IgD-negative memory B cell (primary cell): ENCODE results near the gene INTS2. TPM values are rescaled to one million over a fixed set of nuclear protein-coding genes. Genes with fewer than 3 reads are reported as not detected.
"Not testable (repeated sequence)": the region's sequence is repeated elsewhere in the genome, so short reads cannot be mapped to it uniquely, and the experiment has no call there.

Experiments used
- H3K27ac Mint-ChIP-seq, 3 donors: one replicate each; pipeline ENCODE4 v1.8.0; 2020 to 2022; ENCODE audit warnings: mild to moderate bottlenecking in 3 of 3, mixed read lengths in 3 of 3, moderate library complexity in 1 of 3
- H3K27me3 Mint-ChIP-seq: one replicate; pipeline ENCODE4 v1.8.0; 2021; ENCODE audit warnings: mixed read lengths
- H3K36me3 Mint-ChIP-seq: one replicate; pipeline ENCODE4 v1.8.0; 2020; ENCODE audit warnings: mild to moderate bottlenecking, mixed read lengths
- H3K4me1 Mint-ChIP-seq, 3 donors: one replicate each; pipeline ENCODE4 v1.8.0; 2020 to 2022; ENCODE audit warnings: mixed read lengths in 3 of 3, mild to moderate bottlenecking in 1 of 3
- H3K4me3 Mint-ChIP-seq, 4 donors: one replicate each; pipeline ENCODE4 v1.8.0; 2020 to 2022; ENCODE audit warnings: mild to moderate bottlenecking in 4 of 4, mixed read lengths in 4 of 4, moderate library complexity in 3 of 4
- H3K9me3 Mint-ChIP-seq, 3 donors: one replicate each; pipeline ENCODE4 v1.8.0; 2020 to 2021; ENCODE audit warnings: mixed read lengths in 3 of 3, mild to moderate bottlenecking in 1 of 3
- polyA plus RNA-seq: library from polyadenylated mRNA; unstranded; fragments of 300-500 nt; fragmentation: Illumina TruSeq; gene quantifications from one replicate; pipeline ENCODE4 v1.2.3, GENCODE V29; 2021

Gene INTS2
- polyA plus RNA-seq, 1 donor from 2014 or later = 2.9 TPM

DNA sequence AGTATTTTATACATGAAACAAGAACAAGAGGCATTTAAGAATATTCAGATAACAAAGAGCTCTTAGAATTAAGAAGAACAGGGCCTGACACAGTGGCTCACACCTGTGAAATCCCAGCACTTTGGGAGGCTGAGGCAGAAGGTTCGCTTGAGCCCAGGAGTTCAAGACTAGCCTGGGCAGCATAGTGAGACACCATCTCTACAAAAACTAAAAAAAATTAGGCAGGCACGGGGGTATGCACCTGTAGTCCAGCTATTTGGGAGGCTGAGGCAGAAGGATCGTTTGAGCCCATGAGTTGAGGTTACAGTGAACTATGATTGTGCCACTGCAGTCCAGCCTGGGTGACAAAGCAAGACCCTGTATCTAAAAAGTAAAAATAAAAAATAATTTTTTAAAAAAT lies 52.0 kb downstream of the INTS2 start:
- Mint-ChIP-seq H3K36me3 (no peaks in the 10 kb centered on the region), H3K4me1 (no peaks in the 10 kb centered on the region), H3K9me3 (no peaks in the 10 kb centered on the region), H3K27ac (no peak overlapping the region), H3K27me3 (no peaks in the 10 kb centered on the region), H3K4me3 (no peak overlapping the region)

DNA sequence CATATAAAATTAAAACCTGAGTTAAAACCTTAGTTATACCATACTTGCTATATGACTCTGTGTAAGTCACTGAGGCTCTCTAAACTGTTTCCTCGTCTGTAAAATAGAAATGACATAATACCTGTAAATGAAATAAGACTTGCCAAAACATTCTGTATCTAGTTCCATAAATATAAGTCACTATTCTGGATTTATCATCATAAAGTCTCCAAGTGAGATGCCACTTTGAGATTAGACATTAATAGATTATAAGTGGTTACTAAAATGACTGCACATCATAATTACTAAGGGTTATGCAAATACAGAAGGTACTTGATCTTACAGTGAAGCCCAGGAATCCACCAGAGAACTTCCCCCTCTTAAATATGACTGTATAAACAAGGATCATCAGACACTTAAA lies 52.5 kb downstream of the INTS2 start:
- no peak overlapping the region for H3K4me3 Mint-ChIP-seq
- H3K36me3 Mint-ChIP-seq = no peaks in the 10 kb centered on the region
- no peaks in the 10 kb centered on the region for H3K4me1 Mint-ChIP-seq
- no peak overlapping the region for H3K27ac Mint-ChIP-seq
- no peaks in the 10 kb centered on the region for H3K9me3 Mint-ChIP-seq
- H3K27me3 Mint-ChIP-seq = no peaks in the 10 kb centered on the region

DNA sequence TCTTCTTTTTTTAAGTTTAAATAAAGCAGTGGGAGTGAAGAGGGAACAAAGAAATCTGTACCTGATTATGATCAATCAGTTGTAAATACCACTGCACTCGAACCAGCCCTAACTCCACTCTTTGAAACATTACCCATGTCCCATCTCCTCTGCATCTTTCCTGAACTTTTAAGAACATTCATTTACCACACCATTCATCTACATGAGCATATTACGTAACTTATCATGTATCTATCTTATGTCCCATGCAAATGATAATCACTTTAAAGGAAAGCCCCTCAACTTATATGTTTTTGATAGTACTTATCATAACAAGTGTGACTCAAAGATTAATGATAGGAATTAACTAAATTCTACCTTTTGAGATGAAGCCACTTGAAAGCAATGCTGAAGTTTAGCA lies 53.7 kb downstream of the INTS2 start:
- no peak overlapping the region for H3K4me3 Mint-ChIP-seq
- H3K27me3 Mint-ChIP-seq = no peaks in the 10 kb centered on the region
- no peaks in the 10 kb centered on the region for H3K9me3 Mint-ChIP-seq
- H3K4me1 Mint-ChIP-seq = no peaks in the 10 kb centered on the region
- H3K27ac Mint-ChIP-seq = no peak overlapping the region
- H3K36me3 Mint-ChIP-seq = no peaks in the 10 kb centered on the region

DNA sequence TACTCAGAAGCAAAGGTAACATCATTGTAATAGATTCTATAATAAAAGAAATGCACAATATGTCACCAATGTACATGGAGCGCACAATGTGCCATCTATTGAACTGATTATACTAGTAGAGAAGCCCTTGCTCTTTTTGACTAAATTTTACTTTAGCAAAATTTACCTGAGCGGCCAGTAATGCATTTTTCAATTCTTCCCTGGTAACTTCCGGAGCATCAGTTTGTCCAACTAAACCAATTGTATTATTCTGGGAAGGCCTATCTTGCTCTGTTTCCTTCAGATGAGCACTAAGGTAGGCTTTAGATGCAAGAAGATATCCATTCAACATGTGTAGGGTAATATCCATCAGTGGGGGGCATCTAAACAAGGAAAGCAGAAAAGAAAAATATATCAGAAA lies 55.7 kb downstream of the INTS2 start:
- H3K27me3 Mint-ChIP-seq = no peaks in the 10 kb centered on the region
- H3K9me3 Mint-ChIP-seq = no peaks in the 10 kb centered on the region
- H3K4me3 Mint-ChIP-seq = no peak overlapping the region
- no peaks in the 10 kb centered on the region for H3K4me1 Mint-ChIP-seq
- no peak overlapping the region for H3K27ac Mint-ChIP-seq
- H3K36me3 Mint-ChIP-seq = no peaks in the 10 kb centered on the region

DNA sequence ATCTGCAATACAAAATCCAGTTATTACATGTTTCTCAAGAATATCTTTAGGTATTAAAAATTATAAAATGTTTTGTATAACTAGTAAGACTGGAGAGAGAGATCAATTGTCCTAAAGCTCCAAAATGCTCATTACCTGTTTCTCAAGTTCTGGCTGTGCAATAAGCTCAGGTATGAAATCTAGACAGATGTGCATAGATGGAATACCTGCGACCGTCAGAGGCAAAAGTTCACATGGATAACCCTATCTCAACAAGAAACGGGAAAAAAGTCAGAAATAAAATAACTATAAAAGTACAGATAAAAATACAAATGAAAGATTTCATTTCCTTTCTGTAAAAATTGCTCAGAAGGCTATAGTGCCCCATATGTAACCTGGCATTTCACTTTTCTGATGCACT lies 58.6 kb downstream of the INTS2 start:
- Mint-ChIP-seq H3K27ac (no peak overlapping the region), H3K36me3 (no peaks in the 10 kb centered on the region), H3K4me3 (no peak overlapping the region), H3K4me1 (peaks cover 0 to 4% (median 2%) of the 10 kb centered on the region in 3 donors), H3K27me3 (no peaks in the 10 kb centered on the region), H3K9me3 (no peaks in the 10 kb centered on the region)

GRCh38 chr17:61868074-61868473 lies 59.7 kb downstream of the INTS2 start:
- Mint-ChIP-seq H3K9me3 (no peaks in the 10 kb centered on the region), H3K27ac (no peak overlapping the region), H3K4me1 (peaks cover 5 to 15% (median 8%) of the 10 kb centered on the region in 3 donors), H3K27me3 (no peaks in the 10 kb centered on the region), H3K36me3 (no peaks in the 10 kb centered on the region), H3K4me3 (no peak overlapping the region)

- peaks cover 12 to 25% (median 13%) of the 10 kb centered on the region in 3 donors for H3K4me1 Mint-ChIP-seq
- peak overlapping the region in 1 of 3 donors; percentile 89 for H3K27ac Mint-ChIP-seq
- H3K36me3 Mint-ChIP-seq = no peaks in the 10 kb centered on the region
- peak overlapping the region in 2 of 4 donors; percentile 49 to 62 for H3K4me3 Mint-ChIP-seq
- no peaks in the 10 kb centered on the region for H3K9me3 Mint-ChIP-seq
- no peaks in the 10 kb centered on the region for H3K27me3 Mint-ChIP-seq
Observed at GRCh38 chr17:61867033-61867432, 60.7 kb downstream of the INTS2 start.

DNA sequence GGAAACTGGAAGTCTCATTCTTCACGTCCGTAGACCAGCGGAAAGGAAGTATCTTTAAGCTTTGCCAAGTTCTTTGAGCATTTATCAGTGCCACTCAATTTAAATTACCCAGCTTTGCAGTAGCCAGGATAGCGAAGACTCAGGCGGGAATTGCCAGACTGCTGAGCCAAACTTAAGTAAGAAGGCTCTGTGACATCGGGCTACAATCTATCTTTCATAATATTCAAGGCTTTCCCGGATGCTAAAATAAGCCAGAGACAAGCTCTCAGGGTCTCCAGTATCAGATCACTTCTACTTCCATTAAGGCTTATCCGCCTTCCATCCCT lies 64.0 kb downstream of the INTS2 start:
- Mint-ChIP-seq H3K27ac (peak overlapping the region; percentile 83 to 94 (median 91)), H3K9me3 (no peaks in the 10 kb centered on the region), H3K36me3 (no peaks in the 10 kb centered on the region), H3K4me3 (peak overlapping the region; percentile 93 to 100 (median 98)), H3K27me3 (no peaks in the 10 kb centered on the region), H3K4me1 (peaks cover 13 to 32% (median 25%) of the 10 kb centered on the region in 3 donors)

DNA sequence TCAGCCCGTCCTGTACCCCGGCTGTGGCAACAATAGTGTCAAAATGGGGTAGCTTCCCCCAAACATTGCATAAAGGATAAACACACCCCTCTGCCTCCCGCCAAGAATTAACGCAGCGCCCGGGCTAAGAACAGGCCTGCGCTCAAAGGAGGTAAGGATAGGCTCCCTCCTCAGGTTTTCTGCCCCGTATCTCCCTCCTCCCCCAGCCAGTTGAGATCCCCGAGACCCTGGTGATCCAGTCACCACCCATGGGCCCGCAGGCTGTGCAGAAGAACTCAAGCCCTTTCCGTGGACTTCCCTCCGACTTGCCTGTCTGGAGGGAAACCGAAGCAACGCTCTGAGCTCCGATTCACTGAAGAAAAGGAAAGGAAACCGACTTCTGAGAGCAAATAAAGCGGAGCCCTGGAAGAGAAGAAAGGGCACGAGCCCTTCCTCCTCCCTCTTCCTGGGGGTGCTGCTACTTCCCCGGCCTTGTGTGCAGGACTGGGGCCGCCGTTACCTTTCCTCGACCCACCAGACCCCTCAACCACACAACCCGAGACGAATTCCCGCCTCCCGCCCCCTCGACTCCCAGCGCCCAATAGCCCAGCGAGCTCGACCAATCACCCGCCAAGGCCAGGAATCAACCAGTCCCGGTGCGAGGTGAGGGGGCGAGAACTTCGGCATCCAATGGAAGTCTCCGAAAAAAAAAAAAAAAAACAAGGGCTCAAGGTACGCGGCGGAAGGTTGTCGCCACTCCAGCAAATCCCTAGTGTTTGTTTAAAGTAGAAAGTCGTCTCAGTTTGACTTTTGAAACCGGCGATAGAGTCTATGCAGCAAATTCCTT lies 64.6 kb downstream of the INTS2 start, which contains the start of gene BRIP1:
BRIP1 (minus strand) TSS at position 554 of the 826 bp plus-strand sequence. CDS start 1,989 bp downstream, outside the sequence.
- Mint-ChIP-seq H3K27me3 (no peaks in the 10 kb centered on the region), H3K4me3 (peak within 1 kb of the TSS; percentile 93 to 100 (median 98)), H3K9me3 (no peaks in the 10 kb centered on the region), H3K4me1 (peaks cover 13 to 32% (median 25%) of the 10 kb centered on the region in 3 donors), H3K36me3 (no peaks in the 10 kb centered on the region), H3K27ac (peak within 1 kb of the TSS; percentile 83 to 94 (median 91))

GRCh38 chr17:61862105-61862574 lies 65.6 kb downstream of the INTS2 start:
- no peaks in the 10 kb centered on the region for H3K36me3 Mint-ChIP-seq
- H3K4me1 Mint-ChIP-seq = peaks cover 13 to 32% (median 25%) of the 10 kb centered on the region in 3 donors
- H3K27ac Mint-ChIP-seq = peak overlapping the region in 2 of 3 donors; percentile 91 to 94
- no peaks in the 10 kb centered on the region for H3K27me3 Mint-ChIP-seq
- peak overlapping the region; percentile 93 to 100 (median 98) for H3K4me3 Mint-ChIP-seq
- no peaks in the 10 kb centered on the region for H3K9me3 Mint-ChIP-seq

DNA sequence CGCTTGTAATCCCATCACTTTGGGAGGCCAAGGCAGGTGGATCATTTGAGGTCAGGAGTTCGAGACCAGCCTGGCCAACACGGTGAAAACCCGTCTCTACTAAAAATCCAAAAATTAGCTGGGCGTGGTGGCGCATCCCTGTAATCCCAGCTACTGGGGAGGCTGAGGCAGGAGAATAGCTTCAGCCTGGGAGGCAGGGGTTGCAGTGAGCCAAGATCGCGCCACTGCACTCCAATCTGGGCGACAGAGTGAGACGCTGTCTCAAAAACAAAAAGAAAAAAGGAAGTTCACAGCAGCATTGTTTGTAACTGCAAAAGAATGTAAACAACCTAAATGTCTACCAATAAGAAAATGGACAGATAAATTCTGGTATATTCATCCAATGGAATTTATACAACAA lies 67.4 kb downstream of the INTS2 start:
- Mint-ChIP-seq H3K4me3 (peak overlapping the region in 3 of 4 donors; percentile 12 to 88 (median 29)), H3K4me1 (peaks cover 13 to 32% (median 25%) of the 10 kb centered on the region in 3 donors)
- H3K9me3 Mint-ChIP-seq, H3K27ac Mint-ChIP-seq, H3K36me3 Mint-ChIP-seq, H3K27me3 Mint-ChIP-seq: not testable (repeated sequence)

DNA sequence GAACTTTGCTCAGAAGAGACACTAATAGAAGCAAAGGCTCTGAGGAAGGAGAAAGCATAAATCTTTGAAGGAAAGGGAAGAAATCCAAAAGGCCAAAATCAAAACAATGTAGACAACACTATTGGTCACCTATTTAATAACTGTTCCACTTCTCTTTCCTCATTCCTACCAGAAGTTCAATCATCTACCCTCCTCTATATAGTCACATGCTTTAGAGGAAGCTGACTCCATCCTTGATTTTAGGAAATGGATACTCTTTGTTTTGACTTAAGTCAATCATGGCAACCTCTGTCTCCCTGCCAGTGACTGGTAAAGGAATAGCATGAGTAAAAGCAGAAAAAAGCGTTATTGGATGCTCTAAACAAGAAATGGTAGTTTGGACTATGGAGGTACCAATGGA lies 71.7 kb downstream of the INTS2 start:
- Mint-ChIP-seq H3K27ac (no peak overlapping the region), H3K36me3 (peaks cover 2% of the 10 kb centered on the region), H3K4me3 (no peak overlapping the region), H3K27me3 (no peaks in the 10 kb centered on the region), H3K9me3 (no peaks in the 10 kb centered on the region), H3K4me1 (peaks cover 0 to 8% (median 0%) of the 10 kb centered on the region in 3 donors)

- H3K27ac Mint-ChIP-seq = no peak overlapping the region
- no peak overlapping the region for H3K4me3 Mint-ChIP-seq
- no peaks in the 10 kb centered on the region for H3K9me3 Mint-ChIP-seq
- peaks cover 4% of the 10 kb centered on the region for H3K36me3 Mint-ChIP-seq
- H3K27me3 Mint-ChIP-seq = no peaks in the 10 kb centered on the region
- H3K4me1 Mint-ChIP-seq = no peaks in the 10 kb centered on the region
Observed at GRCh38 chr17:61852857-61853256, 74.9 kb downstream of the INTS2 start.

- peaks cover 2% of the 10 kb centered on the region for H3K36me3 Mint-ChIP-seq
- no peaks in the 10 kb centered on the region for H3K4me1 Mint-ChIP-seq
- H3K9me3 Mint-ChIP-seq = no peaks in the 10 kb centered on the region
- no peak overlapping the region for H3K27ac Mint-ChIP-seq
- H3K4me3 Mint-ChIP-seq = no peak overlapping the region
- no peaks in the 10 kb centered on the region for H3K27me3 Mint-ChIP-seq
Observed at GRCh38 chr17:61849674-61850073, 78.1 kb downstream of the INTS2 start.

GRCh38 chr17:61848896-61849295 lies 78.9 kb downstream of the INTS2 start:
- Mint-ChIP-seq H3K9me3 (no peaks in the 10 kb centered on the region), H3K4me3 (no peak overlapping the region), H3K4me1 (no peaks in the 10 kb centered on the region), H3K36me3 (peaks cover 2% of the 10 kb centered on the region), H3K27ac (no peak overlapping the region), H3K27me3 (no peaks in the 10 kb centered on the region)

- H3K36me3 Mint-ChIP-seq = peaks cover 2% of the 10 kb centered on the region
Observed at GRCh38 chr17:61848247-61848646, 79.5 kb downstream of the INTS2 start.

More at GRCh38 chr17:61848247-61848646, 79.5 kb downstream of the INTS2 start:
- Mint-ChIP-seq H3K27ac (no peak overlapping the region), H3K4me3 (no peak overlapping the region), H3K4me1 (no peaks in the 10 kb centered on the region), H3K27me3 (no peaks in the 10 kb centered on the region), H3K9me3 (no peaks in the 10 kb centered on the region)
